GM18951 (cell line): ENCODE data around the gene FNDC3B.

Experiments
- POLR2A ChIP-seq: IDR thresholded peaks from 4 replicates; pipeline ENCODE4 v1.6.1; 2011; ENCODE audit warnings: mild to moderate bottlenecking; ENCODE audit not compliant: insufficient read length, insufficient read depth; ENCODE audit errors: extremely low read depth
- in situ Hi-C: fragments of 300-500 bp; cut with MboI; formaldehyde crosslinking; loops from one replicate; pipeline ENCODE4 v1.12.0; 2022; ENCODE audit warnings: low sequenced_read_pairs, mixed read lengths, inconsistent platforms; ENCODE audit not compliant: unreplicated experiment

FNDC3B gene

DNA sequence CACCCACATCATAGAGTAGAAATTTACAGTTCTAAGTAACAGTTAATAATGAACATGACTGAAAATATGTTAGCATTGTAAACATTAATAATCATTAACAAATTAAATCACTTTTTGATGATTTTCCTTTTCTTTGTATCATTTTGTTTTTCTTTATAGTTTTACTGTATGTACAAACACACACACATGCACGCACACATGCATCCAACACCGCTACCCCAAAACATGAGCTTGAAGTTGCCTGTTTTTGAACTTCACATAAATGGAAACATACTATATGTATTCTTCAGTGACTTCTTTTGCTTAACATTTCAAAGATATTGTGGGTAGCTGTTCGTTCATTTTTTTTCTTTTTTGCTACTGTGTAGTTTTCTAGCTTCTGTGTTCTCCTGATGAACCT lies 123.9 kb downstream of the FNDC3B start:
- in situ Hi-C loops = no loop called here
- no peak for TF ChIP-seq POLR2A

DNA sequence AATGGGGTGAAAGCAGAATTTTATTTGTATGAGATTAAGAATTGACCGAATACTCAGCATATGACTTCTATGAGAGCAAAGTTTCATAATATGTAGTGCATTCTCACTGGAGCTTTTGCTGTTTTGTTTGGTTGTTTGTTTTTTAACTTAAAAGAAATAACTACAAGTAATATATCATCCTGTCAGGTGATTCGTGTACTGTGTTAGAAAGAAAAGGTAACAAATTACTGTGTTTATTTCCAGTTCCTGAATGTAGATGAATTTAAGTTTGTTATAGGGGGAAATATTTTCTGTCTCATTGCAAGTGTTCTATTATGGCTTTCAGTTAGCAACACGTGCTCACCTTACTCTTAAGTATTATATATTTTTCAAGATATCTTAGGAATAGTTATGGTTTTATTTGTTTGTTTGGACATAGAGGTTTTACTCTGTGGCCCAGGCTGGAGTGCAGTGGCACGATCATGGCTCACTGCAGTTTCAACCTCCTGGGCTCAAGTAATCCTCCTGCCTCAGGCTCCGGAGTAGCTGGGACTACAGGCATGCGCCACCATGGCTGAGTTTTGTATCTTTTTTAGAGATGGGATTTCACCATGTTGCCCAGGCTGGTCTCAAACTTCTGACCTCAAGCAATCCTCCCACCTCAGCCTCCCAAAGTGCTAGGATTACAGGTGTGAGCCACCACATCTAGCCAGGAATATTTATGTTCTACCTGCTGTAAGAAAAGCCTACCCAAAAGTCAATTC lies 125.4 kb downstream of the FNDC3B start:
- no peak for TF ChIP-seq POLR2A
- in situ Hi-C loops = no loop called here

DNA sequence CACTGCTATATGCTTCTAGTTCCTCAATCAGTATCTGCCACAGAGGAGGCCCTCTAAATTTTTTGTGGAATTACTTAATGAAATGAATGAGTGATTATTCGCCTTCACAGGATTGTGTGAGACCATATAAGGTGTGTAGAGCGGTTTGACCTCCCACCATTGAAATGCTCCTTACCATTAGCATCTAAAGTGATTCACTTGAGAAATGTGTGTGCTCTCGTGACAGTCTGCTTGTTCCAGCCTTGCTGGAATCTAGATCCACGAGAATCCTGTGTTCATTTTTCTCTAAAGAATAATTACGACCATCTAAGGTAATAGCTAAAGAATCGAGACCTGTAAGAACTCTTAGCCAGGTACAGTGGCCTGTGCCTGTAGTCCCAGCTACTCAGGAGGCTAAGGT lies 126.9 kb downstream of the FNDC3B start:
- in situ Hi-C loops = no loop called here
- no peak for TF ChIP-seq POLR2A

DNA sequence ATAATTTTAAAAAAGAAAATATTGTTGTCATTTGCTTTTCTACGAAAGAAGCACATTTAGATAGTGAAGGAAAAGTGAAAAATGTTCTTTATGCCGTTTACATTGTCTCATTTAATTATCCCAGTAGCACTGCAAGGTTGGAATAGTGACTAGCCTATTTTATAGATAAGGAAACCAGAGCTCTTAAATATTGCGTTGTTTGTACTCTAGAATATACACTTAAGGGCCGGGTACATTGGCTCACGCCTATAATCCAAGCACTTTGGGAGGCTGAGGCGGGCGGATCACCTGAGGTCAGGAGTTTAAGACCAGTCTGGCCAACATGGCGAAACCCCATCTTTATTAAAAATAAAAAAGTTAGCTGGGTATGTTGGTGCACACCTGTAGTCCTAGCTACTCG lies 127.5 kb downstream of the FNDC3B start:
- no peak for TF ChIP-seq POLR2A

DNA sequence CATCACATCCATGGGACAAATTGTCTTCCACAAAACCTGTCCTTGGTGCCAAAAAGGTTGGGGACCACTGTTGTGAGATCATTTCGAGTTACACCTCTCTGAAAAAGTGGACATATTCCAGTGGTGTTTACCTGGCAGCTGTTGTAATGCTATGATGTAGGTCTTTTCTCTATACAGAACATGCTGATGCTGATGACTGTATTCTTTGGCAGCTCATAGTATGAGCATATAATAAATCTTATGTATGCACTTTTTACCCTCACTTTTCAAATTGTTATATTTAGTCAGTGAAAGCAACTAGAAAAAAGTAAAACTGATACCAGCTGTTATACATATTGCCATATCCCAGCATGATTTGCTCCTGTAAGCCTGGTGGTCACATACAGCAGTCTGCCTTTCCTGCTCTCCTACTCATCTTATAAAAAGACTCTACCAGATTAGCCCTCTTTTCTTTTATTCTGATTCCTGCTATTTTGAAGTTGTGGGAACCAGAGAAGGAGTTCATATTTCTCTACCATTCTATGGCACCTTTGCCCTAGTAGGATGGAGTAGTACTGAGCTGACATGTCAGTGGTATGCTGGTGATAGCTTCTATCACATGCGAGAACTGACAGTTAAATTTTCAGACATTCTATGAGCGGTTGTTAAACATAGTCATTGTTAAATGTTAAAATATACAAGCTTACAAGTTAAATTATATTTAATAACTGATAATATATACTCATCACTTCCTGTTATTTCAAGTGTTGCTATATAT lies 128.7 kb downstream of the FNDC3B start:
- TF ChIP-seq POLR2A = no peak
- in situ Hi-C loops = no loop called here

More for the DNA sequence above, 127.5 kb downstream of the FNDC3B start:
- in situ Hi-C loops = no loop called here

DNA sequence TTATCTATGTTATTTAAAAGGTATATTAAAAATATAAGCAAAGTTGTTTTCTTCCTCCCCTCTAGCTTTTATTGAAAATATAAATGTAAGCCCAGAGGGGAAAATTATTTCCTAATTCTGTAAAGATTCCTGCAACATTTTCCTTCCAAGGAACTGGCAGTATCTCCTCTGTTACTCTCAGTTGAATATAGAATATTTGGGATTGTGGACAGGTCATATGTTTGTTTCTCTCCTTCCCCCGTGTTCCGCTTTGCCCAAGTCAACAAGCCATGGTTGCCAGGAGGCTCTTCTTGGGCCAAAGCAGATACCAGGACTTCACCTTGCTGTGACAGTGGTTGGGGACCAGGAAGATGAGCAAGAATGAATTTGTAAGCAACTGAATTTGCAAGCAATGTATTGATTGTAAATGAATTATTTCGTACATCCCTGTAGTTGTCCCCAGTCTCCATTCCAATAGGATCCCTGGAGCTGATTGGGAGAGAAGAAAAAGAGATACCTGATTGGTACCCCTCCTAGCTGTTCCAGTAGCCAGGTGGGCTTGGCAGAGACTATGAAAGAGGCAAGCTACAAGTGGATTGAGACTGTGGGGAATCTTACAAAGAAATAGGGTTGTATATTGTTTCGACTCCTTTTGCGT lies 130.8 kb downstream of the FNDC3B start:
- no peak for TF ChIP-seq POLR2A
- in situ Hi-C loops = no loop called here

DNA sequence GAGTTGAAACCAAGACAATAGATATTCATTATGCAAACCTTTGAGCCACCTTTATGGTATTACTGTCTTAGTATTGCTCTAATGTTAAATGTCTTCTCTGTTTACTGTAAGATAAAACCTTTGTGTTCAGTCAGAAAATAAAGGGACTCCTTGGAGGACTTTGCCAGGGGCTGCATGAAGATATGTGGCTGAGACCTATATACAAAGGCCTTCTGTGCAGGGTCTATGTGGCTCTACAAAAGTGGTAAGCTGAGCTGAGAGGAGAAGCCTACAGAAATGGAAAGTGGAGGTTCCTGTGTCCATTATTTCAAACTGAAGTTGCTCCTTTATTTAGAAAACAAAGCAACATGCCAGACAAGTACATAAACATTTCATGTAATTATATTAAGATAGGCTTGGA lies 131.5 kb downstream of the FNDC3B start:
- in situ Hi-C loops = no loop called here

DNA sequence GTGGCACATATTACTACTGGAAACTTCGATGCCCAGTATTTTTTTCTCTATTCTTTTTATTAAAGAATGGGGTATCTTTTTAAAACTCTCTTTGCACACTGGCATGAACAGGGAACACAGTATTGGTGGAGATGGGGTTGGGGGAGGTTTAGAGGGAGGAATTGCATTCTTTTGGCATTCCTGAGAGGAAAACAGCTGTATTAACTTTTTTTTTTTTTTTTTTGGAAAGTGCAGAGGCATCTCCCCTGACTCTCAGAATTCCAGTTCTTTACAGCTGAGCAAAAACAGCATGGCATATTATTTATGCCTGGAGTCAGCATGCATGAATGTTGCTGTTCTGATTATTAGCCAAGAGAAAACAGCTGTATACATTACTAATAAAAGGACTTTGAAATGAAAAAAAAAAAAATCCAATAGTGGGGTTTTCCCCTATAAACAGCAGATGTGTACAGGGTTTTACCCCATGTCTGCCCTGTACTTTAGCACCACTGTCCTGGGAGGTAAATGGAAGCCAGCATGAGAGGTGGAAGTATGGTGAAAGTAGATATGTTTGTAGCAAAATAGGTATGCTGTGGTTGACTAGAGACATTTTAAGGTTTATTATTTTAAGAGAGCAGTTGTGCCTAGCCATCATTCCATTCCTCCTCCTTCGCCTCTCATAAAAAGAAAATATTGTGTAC lies 132.2 kb downstream of the FNDC3B start:
- in situ Hi-C loops = no loop called here

More for the DNA sequence above, 131.5 kb downstream of the FNDC3B start:
- no peak for TF ChIP-seq POLR2A

DNA sequence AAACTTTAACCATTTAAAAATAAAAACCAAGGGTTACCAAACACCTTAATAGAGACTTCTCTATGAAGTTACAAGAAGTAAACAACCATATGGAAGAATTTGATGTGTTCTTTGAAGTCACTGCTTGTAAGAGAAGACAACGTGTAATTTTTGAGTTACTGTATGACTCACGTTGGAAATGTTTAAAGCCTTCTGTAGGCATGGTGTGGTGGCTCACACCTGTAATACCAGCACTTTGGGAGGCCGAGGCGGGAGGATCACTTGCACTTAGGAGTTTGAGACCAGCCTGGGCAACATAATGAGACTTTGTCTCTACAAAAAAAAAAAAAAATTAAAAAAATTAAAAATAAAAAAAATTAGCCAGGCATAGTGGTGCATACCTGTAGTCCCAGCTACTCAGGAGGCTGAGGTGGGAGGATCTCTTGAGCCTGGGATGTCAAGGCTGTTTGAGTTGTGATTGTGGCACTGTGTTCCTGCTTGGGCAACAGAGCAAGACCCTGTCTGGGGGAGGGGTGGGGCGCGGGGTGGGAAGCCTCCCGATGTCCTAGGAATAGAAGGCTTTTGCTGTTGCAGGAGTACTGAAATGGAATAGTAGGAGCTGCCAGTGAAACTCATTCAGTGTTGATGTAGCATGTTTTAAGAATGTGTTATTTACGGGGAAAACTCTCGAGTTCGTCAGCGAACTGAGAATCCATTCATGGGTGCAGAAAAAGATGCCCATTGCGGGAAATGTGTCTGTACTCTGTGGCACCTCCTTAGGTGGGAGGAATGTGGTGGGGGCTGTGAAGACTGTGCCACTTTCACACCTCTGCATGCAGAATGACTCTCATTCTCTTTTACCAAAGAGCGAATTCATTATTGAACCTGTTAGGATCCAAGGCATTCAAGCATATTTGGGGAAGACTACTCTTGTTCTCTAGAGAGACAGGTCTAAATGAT lies 134.2 kb downstream of the FNDC3B start:
- TF ChIP-seq POLR2A = no peak
- in situ Hi-C loops = no loop called here

More for the DNA sequence above, 132.2 kb downstream of the FNDC3B start:
- TF ChIP-seq POLR2A = no peak

DNA sequence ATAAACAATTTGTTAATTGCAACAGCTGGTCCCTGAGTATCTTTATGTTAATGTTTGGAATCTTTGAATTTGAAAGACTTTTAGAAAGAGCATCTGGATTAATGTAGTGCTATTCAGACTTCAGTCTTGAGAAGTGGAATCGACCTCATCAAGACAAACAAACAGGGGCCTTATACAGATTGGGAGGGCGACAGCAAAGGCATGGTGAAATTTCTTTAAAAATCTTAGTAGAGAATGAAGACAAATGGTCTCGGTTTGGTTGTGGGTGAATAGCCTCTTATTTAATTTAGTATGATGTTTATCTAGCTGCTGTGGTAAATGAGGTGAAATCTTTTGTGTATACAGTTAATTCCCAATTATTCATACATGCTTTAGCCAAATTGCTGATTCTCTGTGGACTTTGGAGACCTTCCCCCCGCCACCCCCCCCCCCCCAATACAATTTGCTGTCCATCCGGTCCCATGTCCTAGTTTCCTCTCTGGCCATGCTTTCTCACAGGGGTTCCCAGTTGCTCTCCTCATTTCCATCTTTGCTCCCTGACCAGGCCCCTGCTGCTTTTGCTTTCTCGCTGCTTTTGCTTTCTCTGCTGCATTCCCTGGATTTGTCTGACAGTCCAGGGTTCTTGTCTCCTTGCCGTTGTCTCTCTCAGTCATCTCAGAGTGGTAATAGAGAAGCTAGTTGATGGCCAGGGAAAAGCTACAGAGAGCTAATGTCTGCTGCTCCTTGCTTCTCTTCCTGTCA lies 135.3 kb downstream of the FNDC3B start:
- in situ Hi-C loops = no loop called here
- no peak for TF ChIP-seq POLR2A

DNA sequence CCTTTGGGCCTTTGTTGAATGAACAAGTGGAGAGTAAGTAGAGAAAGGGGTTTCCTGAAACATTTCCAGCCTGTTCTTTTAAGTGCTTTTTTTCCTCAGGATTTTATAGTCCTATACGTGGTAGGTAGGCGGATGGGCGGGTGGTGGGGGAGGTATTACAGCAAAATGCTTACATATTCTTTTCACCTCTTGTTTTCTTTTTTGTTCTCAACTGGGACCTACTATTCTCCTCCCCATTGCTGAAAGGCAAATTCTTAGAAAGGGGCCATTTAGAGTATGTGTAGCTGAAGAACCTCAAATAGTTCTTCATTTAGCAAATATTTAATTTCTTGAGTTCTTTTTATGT lies 135.8 kb downstream of the FNDC3B start:
- in situ Hi-C loops = no loop called here
- no peak for TF ChIP-seq POLR2A
